Stimulated activated CD4-positive, alpha-beta T cell treated with anti-CD3 and anti-CD28 coated beads, Interleukin-15, amount 100 ng/mL, for 1 hour (primary cell): Measurements from ENCODE around the gene REV1.
"Not testable (repeated sequence)": the region's sequence is repeated elsewhere in the genome, so short reads cannot be mapped to it uniquely, and the experiment has no call there.

Experiments used
- DNase-seq, 2 donors: peaks; one replicate each; pipeline ENCODE4 v3.0.0-alpha.2; 2020; ENCODE audit warnings: low read depth in 1 of 2, low spot score in 1 of 2

The REV1 gene

GRCh38 chr2:99487906-99488305 is 1.9 kb downstream of the REV1 start:
- no peak for DNase-seq

GRCh38 chr2:99485824-99486223 is 4.0 kb downstream of the REV1 start:
- DNase-seq: no peak

DNA sequence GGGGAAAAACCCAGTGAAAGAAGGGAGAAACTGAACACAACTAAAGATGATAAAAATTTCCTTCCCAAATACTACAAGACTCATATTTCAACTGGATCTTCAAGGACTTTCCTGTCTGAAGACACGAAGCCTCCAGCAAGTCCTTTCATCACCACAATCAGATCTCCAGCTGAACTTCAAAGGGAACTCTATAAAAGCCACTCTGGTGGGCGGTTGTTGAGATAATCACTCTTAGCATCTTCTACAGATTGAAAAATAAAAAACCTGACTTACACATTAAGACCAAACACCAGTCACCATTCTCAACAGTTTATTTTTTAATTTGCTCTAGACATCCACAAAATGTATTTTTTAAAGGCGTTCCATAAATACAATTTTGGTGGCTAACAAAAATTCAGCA is 4.4 kb downstream of the REV1 start:
- DNase-seq: no peak

DNA sequence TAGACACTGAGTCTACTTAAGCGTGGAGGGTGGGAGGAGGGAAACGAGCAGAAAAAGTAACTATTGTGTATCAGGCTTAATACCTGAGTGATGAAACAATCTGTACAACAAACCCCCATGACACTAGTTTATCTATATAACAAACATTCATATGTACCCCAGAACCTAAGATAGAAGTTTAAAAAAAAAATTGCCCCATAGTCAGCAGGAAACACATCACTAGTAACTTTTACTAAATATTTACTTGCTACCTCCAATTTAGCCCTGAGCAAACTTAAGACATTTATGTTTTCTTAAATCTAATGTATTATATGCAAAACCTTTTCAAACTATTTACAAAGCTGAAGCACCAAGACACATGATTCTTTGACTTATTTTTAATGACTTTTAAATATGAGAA is 5.6 kb downstream of the REV1 start:
- no peak for DNase-seq

DNA sequence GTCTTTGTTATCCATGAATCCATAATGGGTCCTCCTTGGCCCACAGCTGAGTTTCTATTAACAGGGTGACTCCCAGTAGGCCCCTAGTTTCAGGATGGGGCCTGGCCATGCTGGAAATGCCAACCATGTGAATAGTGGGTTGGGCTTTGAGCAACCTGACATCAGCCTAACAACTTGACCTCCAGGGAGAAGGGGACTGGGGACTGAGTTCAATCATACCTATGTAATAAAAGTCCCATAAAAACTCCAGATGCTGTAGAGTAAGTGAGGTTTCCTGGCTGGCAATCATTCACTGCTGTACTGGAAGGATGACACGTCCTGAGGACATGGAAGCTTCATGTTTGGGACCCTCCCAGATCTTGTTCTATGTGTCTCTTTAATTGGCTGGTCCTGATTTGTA is 7.9 kb downstream of the REV1 start:
- no peak for DNase-seq

GRCh38 chr2:99481527-99481926 is 8.3 kb downstream of the REV1 start:
- no peak for DNase-seq

GRCh38 chr2:99480390-99480789 is 9.4 kb downstream of the REV1 start:
- DNase-seq: no peak

GRCh38 chr2:99478632-99479031 is 11.2 kb downstream of the REV1 start:
- DNase-seq: no peak

DNA sequence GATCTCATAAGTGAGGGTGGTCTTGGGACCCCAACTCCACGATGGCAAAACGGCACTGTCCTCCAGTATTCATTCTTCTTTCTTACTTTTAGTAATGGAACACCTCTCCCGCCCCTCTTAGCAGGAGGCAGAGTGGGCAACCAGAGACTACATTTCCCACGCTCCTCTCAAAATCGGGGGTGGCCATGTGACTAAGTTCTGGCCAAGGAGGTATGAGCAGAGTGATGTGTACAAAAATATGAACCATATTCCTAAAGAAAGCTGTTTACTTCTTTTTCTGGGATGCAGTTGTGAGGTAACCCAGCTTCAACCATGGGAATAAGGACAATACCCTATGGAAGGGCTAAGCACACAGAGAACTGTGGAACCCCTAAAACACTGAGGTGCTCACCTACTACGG is 12.8 kb downstream of the REV1 start:
- no peak for DNase-seq

DNA sequence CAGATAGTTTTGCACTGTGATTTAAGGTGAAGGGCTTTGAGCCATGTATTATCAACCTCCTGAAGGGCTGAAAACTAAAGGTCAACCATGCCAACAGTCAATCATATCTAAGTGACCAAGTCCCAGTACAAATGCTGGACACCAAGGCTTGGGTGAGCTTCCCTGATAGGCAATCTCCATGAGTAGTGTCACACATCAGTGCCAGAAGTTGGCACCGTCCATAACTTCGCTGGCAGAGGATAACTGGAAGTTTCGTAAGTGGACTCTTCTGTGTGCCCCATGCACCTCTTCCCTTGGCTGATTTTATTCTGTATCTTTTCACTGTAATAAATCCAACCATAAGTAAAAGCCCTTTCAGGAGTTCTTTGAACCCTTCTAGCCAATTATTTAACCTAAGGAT is 13.2 kb downstream of the REV1 start:
- DNase-seq: no peak

- DNase-seq: not testable (repeated sequence)
These were observed 14.7 kb downstream of the REV1 start for GRCh38 chr2:99475095-99475494.

- DNase-seq: no peak
These were observed 16.2 kb downstream of the REV1 start for GRCh38 chr2:99473518-99474083.

DNA sequence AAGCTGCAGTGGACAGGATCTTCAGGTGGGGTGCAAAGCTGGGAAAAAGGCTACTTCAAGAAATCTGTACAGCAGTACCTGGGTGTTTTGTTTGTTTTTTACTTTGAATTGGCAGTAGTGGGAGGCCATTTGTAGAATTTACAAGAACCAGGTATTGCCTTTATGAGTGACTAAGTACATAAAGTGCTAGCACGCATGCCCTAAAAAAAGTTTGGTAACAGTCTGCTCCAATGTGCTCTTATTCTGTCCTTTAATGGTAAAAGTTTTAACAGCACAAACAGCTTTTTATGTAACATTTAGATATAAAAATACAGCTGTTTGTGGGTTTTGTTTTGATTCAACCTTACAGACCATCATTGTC is 17.2 kb downstream of the REV1 start:
- no peak for DNase-seq

DNA sequence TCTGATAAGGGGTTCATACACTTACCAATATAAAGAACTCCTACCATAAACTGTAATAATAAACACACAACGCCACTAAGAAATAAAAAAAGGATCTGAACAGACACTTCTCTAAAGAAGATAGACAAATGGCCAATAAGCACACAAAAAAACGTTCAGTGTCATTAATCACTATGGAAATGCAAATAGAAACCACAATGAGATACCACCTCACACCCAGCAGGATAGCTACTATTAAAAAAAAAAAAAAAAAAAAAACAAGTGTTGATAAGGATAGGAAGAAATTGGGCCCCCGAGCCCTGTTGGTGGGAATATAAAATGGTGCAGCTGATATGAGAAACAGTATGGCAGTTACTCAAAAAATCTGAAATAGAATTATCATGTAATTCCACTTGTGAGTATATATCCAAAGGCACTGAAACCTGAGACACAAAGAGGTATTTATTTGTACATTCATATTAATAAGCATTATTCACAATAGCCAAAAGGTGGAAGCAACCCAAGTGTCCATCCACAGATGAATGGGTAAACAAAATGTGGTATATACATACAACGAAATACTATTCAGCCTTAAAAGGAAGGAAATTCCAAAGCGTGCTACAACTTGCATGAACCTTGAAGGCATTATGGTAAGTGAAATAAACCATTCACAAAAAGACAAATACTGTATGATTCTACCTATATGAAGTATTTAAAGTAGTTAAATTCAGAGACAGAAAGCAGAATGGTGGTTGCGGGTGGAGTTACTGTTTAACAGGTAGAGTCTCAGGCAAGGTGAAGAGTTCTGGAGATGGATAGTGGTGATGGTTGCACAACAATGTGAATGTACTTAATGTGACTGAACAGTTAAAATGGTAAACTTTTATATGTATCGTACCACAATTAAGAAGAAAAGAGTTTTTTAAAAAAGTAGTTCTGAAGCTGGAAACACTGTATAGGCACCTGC is 17.9 kb downstream of the REV1 start:
- no peak for DNase-seq

DNA sequence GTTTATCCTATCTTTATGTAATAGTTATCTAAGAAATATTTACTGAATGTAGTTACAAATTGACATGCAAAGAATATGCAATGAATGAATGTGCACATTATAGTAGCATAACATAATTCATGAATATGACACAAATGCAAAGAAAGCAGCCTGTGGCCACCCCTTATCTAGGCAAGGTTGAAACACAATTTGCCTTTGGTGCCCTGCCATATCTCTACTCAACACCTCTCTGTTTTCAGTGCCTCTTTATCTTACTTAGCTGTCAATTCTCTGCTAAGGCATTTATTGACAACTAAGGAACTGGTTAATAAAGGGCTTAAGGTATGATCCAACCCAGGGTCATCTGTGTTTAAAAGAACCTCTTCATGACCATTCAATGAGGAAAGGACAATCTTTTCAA is 18.9 kb downstream of the REV1 start:
- no peak for DNase-seq

DNA sequence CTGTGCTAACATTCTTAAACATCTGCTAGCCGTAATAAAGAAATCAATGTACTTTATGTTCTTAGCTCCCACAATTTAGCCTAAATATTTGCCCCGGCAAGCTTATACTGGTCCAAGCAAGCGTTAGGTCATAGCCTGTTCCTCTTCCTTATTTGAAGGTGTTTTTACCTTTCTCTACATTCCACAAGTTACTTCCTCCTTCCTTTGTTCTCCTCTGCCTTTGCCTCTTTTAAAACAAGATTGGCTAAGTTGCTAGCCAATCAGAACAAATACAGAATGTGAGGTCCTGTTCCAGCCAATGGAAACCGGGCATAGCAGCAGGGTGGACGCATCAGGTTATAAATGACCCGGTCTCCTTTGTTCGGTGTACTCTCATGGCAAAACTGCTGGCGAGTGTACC is 19.4 kb downstream of the REV1 start:
- not testable (repeated sequence) for DNase-seq

- DNase-seq: no peak
These were observed 20.4 kb downstream of the REV1 start for GRCh38 chr2:99469394-99469793.

- no peak for DNase-seq
These were observed 21.7 kb downstream of the REV1 start for GRCh38 chr2:99468155-99468554.

GRCh38 chr2:99467390-99467789 is 22.4 kb downstream of the REV1 start:
- DNase-seq: no peak

- no peak for DNase-seq
These were observed 27.9 kb downstream of the REV1 start for GRCh38 chr2:99461828-99462483.

GRCh38 chr2:99458529-99458928 is 31.3 kb downstream of the REV1 start:
- no peak for DNase-seq

- DNase-seq: no peak
These were observed 38.1 kb downstream of the REV1 start for GRCh38 chr2:99451686-99452085.
